ENCODE measurements around the gene VEGFC.

DNA sequence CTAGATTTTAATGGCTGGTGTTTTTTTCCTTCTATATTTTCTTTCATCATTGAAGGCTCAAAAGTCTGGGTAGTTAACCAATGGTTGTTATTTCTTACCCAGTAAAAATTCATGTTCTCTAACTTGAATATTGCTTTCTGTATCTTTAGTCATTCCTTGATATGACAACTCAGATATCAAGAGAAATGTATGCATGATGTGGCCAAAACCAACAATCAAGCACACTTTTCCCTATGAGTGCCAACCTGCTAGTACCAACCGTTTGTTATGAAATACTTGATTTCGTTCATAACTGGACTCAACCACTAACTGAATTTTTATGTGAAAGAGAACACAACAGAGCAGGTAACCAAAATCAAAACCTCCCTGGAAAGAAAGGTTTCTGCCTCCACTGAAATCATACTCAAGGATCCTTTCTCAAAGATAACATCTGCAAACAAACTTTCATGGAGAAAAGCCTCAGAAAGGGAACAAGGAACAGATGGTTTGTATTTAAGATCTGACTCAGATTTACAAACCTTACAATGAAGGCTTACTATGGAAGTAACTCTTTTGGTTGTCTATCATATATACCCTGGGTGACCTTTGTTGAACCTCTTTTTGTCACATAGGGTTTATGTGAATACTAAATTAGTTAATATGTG lies 8.3 kb upstream of the VEGFC start:
- TF ChIP-seq ZNF384 (IDR thresholded peaks at IDR 0.05) = no peak
- no peak for TF ChIP-seq BHLHE40 (IDR thresholded peaks at IDR 0.05; ENCODE audit: borderline replicate concordance)
- TF ChIP-seq ARNT (IDR thresholded peaks at IDR 0.05) = no peak
- TF ChIP-seq ELF4 (IDR thresholded peaks at IDR 0.05) = no peak
- TF ChIP-seq HDGF (IDR thresholded peaks at IDR 0.05; ENCODE audit: borderline replicate concordance) = no peak
- TF ChIP-seq NFRKB (IDR thresholded peaks at IDR 0.05) = no peak
- TF ChIP-seq FOXK2 (IDR thresholded peaks at IDR 0.05) = no peak
- no peak for TF ChIP-seq SUZ12 (IDR thresholded peaks at IDR 0.05)
- TF ChIP-seq PKNOX1 (IDR thresholded peaks at IDR 0.05) = no peak
- TF ChIP-seq CTBP1 (IDR thresholded peaks at IDR 0.05; ENCODE audit: borderline replicate concordance) = no peak
- TF ChIP-seq TARDBP (IDR thresholded peaks at IDR 0.05) = no peak
- TF ChIP-seq FOXM1 (IDR thresholded peaks at IDR 0.05; ENCODE audit: borderline replicate concordance) = no peak
- no peak for TF ChIP-seq L3MBTL2 (conservative IDR thresholded peaks at IDR 0.05)
- TF ChIP-seq SP1 (IDR thresholded peaks at IDR 0.05) = no peak
